Right lobe of liver (tissue), 4 donors: ENCODE data around the gene C5AR1.

ENCODE experiments used
- CTCF ChIP-seq, 4 donors: fragments of 200-600 bp in 3 of 4; fragments of 450-650 bp in 1 of 4; IDR thresholded peaks; one replicate each; pipeline versions ENCODE4 v1.5.1 to v1.8.0; 2016 to 2022; ENCODE audit warnings: antibody characterized with exemption in 4 of 4, mild to moderate bottlenecking in 2 of 4
- POLR2A ChIP-seq: fragments of 450-650 bp; IDR thresholded peaks from one replicate; pipeline ENCODE4 v1.6.1; 2017; ENCODE audit warnings: antibody characterized with exemption, mild to moderate bottlenecking
- donor health status: DM: no; HTN: no; CAD: no.
- donor health status: DM: no; HTN: no; CAD: no.
- donor health status: DM: no; HTN: yes; CAD: no.

DNA sequence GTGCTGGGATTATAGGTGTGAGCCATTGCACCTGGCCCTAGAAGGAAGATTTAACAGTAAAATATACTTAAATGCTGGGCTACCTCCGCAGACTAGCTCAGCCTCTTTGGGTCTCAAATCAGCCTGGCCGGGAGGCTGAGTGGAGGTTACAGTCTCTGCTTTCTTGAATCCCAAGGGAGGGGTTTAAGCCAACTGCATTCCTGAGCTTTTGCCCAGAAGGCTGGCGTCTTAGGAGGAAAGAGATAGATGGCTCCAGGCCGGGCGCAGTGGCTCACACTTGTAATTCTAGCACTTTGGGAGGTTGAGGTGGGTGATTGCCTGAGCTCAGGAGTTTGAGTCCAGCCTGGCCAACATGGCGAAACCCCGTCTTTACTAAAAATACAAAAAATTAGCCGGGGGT lies 623 bp upstream of the C5AR1 start:
- no peak for TF ChIP-seq POLR2A
- TF ChIP-seq CTCF (IDR thresholded peaks at IDR 0.05), result no peak
